ENCODE measurements around the gene MRGPRF.

- TF ChIP-seq POLR2A (IDR thresholded peaks at IDR 0.05; ENCODE audit: low read depth, low read length) (no peak), POLR2AphosphoS5 (IDR thresholded peaks at IDR 0.05; ENCODE audit: low read depth, low read length) (no peak), TAF1 (IDR thresholded peaks at IDR 0.05; ENCODE audit: borderline replicate concordance, low read depth, low read length) (no peak)
Observed at GRCh38 chr11:69000831-69001242, 12.2 kb downstream of the MRGPRF start.
